Measurements from ENCODE around the gene MASP2.
"Not testable (repeated sequence)": the region's sequence is repeated elsewhere in the genome, so short reads cannot be mapped to it uniquely, and the experiment has no call there.

The MASP2 gene

GRCh38 chr1:11046625-11047365 lies at the start of gene MASP2:
Gene MASP2 (minus strand): TSS chr1:11047239. CDS start chr1:11047207, 32 bp downstream.
- TF ChIP-seq CTCF (IDR thresholded peaks at IDR 0.05; ENCODE audit: low read depth, low read length) (no peak), MYC (IDR thresholded peaks at IDR 0.05; ENCODE audit: low read depth, low read length) (no peak), POLR2A (IDR thresholded peaks at IDR 0.05; ENCODE audit: extremely low read depth, insufficient read length) (no peak), MAX (IDR thresholded peaks at IDR 0.05; ENCODE audit: low read depth, low read length) (no peak)
- no peak for DNase-seq (ENCODE audit: low read depth)
- no peak within 1 kb of the TSS for H3K4me3 ChIP-seq (ENCODE audit: low read depth, low read length)

GRCh38 chr1:11083784-11084183 lies 36.7 kb upstream of the MASP2 start:
- H3K4me3 ChIP-seq (ENCODE audit: low read depth, low read length); DNase-seq (ENCODE audit: low read depth): not testable (repeated sequence)

- H3K4me3 ChIP-seq (ENCODE audit: low read depth, low read length): no peak overlapping the region
- no peak for TF ChIP-seq MYC (IDR thresholded peaks at IDR 0.05; ENCODE audit: low read depth, low read length)
- no peak for TF ChIP-seq POLR2A (IDR thresholded peaks at IDR 0.05; ENCODE audit: extremely low read depth, insufficient read length)
- no peak for TF ChIP-seq CTCF (IDR thresholded peaks at IDR 0.05; ENCODE audit: low read depth, low read length)
- no peak for TF ChIP-seq MAX (IDR thresholded peaks at IDR 0.05; ENCODE audit: low read depth, low read length)
Observed at GRCh38 chr1:11080931-11081330, 33.9 kb upstream of the MASP2 start.

GRCh38 chr1:11078631-11079030 lies 31.6 kb upstream of the MASP2 start:
- H3K4me3 ChIP-seq (ENCODE audit: low read depth, low read length): no peak overlapping the region
- TF ChIP-seq POLR2A (IDR thresholded peaks at IDR 0.05; ENCODE audit: extremely low read depth, insufficient read length) (no peak), MYC (IDR thresholded peaks at IDR 0.05; ENCODE audit: low read depth, low read length) (no peak), CTCF (IDR thresholded peaks at IDR 0.05; ENCODE audit: low read depth, low read length) (no peak), MAX (IDR thresholded peaks at IDR 0.05; ENCODE audit: low read depth, low read length) (no peak)
- no peak for DNase-seq (ENCODE audit: low read depth)

More at GRCh38 chr1:11080931-11081330, 33.9 kb upstream of the MASP2 start:
- DNase-seq (ENCODE audit: low read depth): no peak

- H3K4me3 ChIP-seq (ENCODE audit: low read depth, low read length); DNase-seq (ENCODE audit: low read depth): not testable (repeated sequence)
Observed at GRCh38 chr1:11073398-11073797, 26.4 kb upstream of the MASP2 start.

- DNase-seq (ENCODE audit: low read depth): no peak
- no peak overlapping the region for H3K4me3 ChIP-seq (ENCODE audit: low read depth, low read length)
- TF ChIP-seq MYC (IDR thresholded peaks at IDR 0.05; ENCODE audit: low read depth, low read length) (no peak), CTCF (IDR thresholded peaks at IDR 0.05; ENCODE audit: low read depth, low read length) (no peak), MAX (IDR thresholded peaks at IDR 0.05; ENCODE audit: low read depth, low read length) (no peak), POLR2A (IDR thresholded peaks at IDR 0.05; ENCODE audit: extremely low read depth, insufficient read length) (no peak)
Observed at GRCh38 chr1:11072216-11072917, 25.3 kb upstream of the MASP2 start.
